Skin of body (tissue), 2 donors: Measurements from ENCODE around the gene SORBS1. TPM values are rescaled to one million over a fixed set of nuclear protein-coding genes. Genes with fewer than 3 reads are reported as not detected.
A peak's percentile ranks its signal among the peaks of the same experiment; 100 is the strongest.

ENCODE experiments used
- DNase-seq: peaks from one replicate; lab custom pipeline; 2025; lab: John Stamatoyannopoulos, UW
- total RNA-seq: library from RNA; depleted of rRNA; stranded (reverse); fragments of >200 nt; gene quantifications from one replicate; pipeline ENCODE4 v1.2.3, GENCODE V29; 2014

The SORBS1 gene
- total RNA-seq, 1 donor from 2014 or later = 33.7 TPM

DNA sequence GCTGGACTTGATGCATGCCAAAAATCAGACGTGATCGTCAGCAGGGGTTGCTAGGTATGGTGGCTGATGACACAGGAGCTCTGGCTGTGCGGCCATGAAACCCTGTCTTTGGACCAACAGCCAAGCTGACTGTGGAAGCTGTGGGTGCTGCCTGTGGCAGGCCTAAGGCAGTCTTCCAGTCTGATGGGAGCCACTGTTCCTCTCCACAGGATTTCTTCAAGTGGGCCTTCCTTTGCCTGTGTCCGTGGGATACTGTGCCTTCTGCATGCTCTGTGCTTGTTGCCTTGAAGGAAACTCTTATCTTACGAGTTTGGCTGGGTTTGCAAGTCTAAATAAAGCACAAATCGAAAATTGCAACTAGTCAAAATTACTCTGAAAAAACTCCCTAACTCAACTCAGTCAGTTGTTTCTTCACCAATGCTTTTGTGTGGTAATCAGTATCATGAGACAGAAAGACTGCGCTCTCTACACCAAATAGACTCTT is 168.4 kb downstream of the SORBS1 start:
- DNase-seq = no peak

DNA sequence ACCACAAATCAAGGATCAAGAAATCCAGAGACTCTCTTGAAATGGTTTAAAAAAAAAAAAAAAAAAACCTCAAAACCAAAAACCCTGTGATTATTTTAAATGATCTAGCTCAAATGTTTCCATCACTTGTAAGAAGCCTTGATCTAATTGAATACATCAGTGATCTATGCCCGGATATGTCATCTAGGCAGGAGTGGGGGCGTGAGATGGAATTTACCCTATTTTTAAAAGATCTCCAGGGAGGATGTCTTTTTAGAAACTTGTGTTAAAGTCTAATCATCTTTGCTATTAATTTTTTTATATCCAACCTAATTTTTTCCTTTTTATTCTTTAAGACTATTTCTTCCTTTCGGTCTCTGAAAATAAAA is 169.0 kb downstream of the SORBS1 start:
- DNase-seq = no peak

DNA sequence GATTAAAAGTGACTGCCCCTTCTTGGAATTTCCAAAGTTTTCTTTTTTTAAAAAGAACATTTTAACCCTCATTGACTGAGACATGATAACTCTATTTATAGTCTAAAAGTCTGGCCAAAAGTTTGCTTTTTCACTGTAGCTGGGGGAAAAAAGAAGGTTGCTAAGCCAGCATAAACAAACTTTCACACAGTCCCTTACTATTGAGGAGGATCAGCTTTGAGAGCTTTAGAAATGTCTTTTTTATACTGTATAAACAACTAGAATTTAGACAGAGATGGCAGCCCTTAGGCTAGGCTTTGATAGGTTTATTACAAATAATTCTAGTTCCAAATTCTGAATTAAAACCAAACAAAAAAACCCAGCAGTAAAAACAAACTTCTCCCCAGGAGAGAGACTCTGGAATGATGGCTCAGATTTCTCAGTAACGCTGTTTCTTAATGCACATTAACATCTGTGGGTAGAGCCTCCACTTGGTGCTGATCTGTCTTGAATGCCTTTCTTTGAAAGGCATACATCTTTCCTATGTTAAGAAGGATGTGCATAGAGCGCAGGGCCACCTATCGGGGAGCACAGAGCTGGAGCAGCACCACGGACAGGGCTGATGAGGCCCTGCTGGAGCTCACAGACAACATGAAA is 169.5 kb downstream of the SORBS1 start:
- peak; percentile 43 for DNase-seq

DNA sequence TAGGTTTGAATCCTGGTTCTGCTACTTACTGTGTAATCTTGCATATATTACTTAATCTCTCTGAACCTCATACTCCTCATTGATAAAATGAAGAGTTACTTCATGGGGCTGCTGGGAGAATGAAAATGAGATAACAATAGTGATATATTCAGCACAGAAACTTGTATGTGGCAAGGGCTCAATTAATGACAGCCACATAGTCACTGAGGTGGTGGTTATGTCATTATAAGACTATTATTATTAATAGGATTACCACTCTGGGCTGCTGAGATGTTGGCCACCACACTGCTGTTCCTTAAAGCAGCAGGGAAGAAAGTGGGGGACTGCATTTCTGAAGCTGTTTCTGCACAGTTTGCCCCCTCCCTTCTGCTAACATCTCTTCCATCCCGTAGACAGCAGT is 170.0 kb downstream of the SORBS1 start:
- DNase-seq = no peak

DNA sequence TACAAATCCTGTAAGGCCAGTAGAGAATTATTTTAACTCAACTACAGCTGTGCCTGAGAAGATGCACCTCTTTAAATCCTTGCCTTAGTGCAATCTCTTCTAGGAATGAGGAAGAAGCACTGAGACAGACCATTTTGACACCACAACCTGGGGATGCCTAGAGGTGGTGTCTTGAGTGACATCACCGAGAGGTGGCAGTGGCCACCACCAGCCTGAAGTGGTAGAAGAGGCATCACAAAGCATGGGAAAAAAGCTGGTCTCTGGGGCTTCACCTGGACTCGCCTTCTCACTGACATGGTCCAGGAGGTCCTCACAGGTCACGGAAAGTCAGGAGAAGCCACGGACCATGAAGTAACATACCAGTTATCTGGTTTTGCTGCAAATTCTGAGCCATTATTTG is 171.2 kb downstream of the SORBS1 start:
- DNase-seq = no peak

DNA sequence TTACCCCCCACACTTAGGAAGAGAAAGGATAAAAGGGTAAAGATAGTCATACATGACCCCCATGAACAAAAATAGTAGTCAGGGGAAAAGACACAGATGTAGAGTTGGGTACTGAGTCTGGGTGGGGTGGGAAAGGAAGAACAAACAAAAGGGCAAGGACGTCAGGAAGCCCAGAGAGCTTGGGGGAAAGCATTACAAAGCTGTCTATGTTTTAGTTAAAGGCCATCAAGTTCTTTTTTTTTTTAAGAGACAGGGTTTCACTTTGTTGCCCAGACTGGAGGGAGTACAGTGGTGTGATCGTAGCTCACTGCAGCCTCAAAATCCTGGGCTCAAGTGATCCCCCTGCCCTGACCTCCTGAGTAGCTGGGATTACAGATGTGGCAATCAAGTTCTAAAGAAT is 172.0 kb downstream of the SORBS1 start:
- no peak for DNase-seq

DNA sequence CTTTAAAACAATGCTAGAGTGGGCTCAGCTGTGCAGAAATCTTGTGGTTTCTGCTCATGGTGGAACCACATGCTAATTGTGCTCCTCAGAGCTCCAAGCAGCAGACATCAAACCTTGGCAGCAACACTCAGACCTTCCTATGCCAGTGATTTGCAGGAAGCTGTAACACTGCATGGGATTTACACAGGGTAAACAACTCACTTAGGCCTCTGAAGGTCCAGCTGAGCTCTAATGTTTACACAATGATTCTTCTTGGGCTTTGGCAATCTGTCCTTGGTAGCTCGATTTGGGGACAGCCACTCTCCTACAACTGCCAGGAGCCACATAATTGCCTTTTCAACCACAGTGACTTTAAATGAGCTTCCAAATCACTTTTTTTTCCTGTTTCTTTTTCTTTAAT is 172.6 kb downstream of the SORBS1 start:
- no peak for DNase-seq

DNA sequence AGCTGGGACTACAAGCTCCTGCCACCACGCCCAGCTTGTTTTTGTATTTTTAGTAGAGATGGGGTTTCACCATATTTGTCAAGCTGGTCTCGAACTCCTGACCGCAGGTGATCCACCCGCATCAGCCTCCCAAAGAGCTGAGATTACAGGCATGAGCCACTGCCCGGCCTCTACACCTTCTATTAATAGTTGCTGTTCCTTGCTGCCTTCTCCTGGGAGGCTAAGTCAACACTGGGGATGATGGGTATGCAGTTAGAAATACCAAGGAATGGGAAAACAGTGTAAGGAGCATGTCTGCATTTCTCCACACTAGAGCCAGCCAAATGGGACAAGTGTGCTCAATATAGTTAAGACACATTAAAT is 173.1 kb downstream of the SORBS1 start:
- DNase-seq = no peak

DNA sequence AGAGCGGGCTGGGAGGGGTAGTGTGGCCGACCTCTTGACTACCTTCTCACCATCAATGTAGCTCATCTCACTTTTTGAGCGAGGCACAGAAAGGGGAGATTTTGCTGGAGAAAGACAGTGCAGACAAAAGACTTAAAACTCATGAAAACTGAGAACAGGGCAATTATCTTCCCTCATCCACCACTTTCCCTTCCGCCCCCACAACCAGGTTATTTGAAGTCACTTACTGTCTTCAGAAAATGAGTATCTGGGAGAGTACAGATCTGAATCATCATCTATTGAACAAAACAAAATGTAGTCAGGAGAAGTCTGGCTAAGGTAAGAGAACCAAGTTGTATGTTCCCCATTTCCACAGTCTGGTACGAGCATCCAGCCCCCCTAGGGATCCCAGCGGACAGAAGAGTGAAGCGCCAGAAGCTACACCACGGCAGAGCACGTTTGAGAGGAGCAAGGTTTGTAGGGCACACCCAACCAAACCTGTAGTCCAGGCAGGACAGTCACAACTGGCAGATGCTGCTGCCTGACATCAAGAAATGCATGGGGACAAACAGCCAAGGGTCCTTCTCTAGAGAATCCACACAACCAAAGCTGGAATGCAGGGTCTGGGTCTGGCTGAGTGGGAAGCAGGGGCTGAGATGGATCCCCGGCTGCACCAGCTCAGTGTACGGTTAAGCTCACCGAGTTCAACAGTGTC is 177.0 kb downstream of the SORBS1 start:
- DNase-seq = no peak

DNA sequence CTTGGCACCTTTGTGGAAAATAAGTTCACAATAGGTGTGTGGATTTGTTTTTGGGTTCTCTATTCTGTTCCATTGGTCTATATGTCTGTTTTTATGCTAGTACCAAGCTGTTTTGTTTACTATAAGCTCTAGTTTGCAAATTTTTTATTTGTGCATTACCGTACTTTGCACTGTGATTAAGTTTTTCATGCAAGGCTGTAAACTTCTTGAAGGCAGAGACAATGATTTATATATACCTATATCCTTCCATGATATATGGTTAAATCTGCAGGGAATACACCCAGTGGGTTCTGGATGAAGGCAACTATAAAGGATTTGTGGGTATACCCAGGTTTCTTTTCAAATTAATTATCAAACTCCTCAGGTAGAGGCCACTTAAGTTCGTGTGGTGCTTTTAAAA is 178.6 kb downstream of the SORBS1 start:
- DNase-seq = no peak

DNA sequence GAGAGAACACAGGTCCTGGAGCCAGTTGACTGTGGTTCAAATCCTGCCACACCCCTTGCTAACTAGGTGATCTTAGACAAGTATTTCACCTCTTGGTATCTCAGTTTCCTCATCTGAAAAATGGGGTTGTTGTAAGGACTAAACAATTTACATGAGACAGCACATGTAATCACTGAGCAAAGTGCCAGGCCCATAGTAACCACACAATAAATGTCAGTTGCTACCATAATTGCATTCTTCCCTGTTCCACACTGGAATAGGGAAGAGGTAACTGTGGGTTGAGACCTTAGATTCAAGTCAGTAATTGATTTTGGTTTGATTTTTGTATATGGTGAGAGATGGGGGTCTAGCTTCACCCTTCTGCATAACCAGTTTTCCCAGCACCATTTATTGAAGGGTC is 179.0 kb downstream of the SORBS1 start:
- DNase-seq = no peak

DNA sequence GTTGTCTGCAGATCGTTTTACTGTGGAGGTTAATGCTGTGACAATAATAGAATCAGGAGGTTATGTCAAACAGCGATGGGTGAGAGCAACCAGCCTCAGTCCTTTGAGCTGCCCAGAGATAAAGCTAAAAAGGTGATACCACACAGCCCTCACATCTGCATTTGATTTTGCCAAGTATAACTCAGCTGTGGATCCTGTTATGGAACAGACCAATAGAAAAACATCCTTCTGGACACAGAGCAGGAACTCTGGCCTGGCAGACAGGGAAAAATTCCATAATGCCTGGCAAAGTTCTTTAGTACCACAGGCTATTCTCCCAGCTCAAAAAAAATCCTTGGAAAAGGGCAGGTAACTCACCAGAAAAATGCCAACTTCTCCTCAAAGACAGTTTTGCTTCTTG is 183.2 kb downstream of the SORBS1 start:
- DNase-seq = no peak

DNA sequence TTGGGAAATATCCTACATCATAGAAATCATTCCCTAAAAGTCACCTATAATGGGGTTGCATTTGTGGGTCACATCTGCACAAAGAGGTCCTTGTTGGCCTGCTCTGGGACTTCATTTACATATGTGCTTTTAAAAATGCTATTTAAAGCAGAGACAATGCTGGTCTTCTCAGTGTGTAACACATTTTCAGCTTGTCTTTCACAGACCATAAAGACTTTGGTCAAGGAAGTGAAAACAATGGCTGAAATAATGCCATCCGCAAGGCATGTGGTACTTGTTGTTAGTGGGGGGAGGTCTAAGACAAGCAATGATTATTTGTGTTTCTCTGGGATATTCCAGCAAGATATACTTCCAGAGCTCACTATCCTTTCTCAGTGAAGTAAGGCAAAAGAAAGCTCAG is 185.8 kb downstream of the SORBS1 start:
- no peak for DNase-seq

DNA sequence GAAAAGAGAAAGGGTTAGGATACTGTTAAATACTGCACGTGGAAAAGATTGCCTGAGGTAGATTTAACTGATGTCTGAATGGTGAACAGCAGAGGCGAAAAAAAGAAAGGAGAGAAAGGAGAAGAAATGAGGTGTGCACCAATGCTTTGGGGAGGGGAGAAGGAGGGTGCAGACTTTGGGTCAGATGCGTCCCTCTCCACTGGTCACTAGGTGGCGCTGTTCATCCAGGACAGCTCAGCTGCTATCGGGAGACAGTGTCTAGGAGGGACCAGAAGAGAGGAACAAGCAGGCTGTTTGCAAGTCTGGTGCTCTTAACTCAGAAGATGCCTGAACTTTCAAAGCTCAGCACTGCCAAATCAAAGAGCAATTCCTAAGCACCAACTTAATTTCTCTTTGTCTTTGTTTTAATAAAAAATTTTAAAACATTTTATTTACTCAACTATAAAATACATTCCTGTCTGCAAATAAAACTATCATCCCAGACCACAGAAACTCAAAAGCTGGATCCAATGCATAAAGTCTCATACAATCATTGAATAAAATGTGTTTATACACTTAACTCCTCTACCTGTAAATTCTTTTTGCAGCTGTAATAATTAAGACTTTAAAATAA is 186.5 kb downstream of the SORBS1 start:
- DNase-seq = peak; percentile 40

DNA sequence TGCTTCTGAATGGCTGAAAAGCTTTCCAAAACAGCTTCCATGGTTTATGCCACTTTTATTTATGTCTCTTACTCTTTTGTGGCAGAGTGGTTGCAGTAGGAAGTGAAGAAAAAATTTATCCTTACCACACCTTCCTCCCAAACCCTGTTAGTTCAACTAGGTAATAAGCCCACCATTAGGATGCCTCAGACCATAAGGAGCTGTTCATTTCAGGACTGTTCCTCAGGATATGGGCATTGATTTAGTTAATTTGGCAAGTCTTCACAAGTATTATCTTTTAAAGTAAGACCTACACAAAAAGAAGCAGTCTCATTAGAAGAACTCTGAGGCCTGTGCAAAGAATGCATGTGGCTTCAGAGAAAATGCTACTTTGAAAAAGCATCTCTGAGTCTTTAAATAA is 187.5 kb downstream of the SORBS1 start:
- DNase-seq = no peak

DNA sequence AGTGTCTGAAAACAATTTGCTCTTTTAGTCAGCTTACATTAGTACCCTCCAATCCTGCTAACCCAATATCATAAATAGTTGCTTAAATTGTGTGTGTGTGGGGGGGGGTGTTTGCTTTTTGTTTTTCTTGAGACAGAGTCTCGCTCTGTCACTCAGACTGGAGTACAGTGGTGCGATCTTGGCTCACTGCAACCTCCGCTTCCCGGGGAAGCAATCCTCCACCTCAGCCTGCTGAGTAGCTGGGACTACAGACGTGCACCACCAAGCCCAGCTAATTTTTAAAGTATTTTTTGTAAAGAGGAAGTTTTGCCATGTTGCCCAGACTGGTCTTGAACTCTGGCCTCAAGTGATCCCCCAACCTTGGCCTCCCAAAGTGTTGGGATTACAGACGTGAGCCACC is 196.8 kb downstream of the SORBS1 start:
- DNase-seq = no peak

DNA sequence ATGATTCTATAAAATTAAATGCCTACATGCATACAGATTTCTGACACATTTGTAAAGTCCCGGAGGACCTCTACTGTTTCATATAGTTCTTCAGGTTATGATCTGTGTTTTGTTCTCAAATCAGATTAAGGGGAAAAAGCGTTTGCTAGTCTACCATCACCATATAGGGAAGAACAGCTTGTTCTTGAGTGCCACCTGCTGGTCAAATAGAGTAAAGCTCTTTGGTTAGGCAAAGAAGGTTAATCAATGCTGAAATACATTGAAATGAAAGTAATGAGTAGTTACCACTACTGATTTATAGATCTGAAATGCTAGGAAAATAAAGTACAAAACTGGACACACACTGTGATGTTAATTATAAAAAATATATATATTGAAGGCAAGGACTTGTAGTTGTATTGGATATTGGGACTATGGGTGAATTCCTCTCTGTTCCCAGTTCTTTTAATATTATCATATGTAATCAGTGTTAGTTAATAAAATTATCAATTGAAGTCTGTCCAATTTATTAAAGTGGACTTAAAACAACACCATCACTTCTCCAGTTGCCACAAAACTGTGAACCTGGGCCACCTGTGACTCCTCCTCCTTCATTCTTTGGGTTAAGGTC is 197.8 kb downstream of the SORBS1 start:
- peak; percentile 33 for DNase-seq

DNA sequence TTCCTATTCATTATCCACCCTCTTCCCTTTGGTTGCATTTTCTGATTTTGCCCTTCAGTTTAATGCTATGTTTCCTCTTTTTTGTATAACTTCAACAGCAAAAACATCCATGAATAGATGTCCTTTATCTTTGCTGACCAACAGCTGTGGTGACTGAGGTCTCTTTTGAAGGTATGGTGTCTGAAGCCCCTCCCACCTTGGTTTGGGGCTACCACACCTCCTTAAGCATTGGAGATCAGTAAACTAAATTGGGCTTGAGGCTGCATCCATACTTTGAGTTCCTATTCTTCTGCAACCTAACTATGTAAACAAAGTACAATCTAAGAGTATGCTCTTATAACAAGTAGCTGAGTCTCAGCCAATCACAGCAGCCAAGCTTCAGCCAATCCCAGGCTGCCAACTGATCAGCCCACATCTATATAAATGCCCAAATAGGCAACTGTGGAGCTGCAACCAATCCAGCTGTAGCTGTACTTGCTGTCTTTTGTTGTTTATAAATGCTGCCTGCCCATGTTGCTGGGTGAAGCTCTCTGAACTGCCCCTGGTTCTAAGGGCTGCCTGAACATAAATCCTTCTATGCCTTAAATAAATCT is 201.0 kb downstream of the SORBS1 start:
- DNase-seq = no peak

DNA sequence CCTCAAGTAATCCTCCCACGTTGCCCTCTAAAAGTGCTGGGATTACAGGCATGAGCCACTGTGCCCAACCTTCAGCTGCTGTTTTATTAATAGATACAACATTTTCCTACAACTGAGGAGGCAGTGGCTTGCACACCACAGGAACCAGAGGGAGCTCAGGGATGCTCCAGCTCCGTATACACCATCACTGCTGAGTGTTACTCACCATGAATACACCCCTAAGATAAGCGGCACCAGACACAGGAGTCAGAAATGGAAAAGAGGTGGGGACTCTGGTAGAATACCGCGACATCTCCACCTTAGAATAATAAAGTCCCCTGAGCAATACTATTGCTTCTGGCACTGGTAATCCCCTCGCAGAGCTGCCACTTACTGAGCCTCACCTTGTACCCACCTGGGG is 201.7 kb downstream of the SORBS1 start:
- no peak for DNase-seq

DNA sequence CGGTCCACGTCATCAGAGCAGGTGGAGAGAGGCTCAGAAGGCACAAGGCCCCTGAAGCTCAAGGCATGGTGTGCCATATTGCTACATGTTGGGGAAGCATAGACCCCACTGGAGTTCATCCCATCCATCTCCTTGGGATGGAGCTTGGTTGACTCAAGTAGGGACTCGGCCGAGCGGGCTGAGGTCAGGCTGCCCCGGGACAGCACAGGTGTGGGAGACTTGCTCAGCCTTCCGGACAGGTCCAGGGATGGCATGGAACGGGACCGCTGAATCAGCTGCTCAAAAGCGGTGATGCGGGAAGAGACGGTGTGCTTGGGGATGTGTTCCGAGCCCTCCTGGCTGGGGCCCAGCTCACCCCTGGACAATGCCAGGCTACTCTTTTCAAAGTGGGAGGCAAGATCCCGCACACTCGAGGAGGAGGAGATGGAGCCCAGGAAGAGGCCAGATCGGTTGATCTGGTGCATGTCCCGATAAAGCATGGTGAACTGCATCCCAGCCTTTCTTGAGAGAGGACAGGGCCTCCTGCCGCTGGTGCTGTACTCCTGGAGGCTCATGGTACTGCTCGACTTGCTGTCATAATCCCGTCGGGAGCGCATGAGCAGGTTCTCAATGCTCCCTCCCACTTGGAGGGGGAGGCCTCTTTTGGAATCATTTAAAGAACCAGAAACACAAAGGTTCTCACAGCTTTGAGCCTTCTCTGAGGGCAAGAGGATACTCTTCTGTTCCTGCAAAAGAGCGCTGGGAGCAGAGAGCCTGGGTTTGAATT is 204.8 kb downstream of the SORBS1 start:
- no peak for DNase-seq

DNA sequence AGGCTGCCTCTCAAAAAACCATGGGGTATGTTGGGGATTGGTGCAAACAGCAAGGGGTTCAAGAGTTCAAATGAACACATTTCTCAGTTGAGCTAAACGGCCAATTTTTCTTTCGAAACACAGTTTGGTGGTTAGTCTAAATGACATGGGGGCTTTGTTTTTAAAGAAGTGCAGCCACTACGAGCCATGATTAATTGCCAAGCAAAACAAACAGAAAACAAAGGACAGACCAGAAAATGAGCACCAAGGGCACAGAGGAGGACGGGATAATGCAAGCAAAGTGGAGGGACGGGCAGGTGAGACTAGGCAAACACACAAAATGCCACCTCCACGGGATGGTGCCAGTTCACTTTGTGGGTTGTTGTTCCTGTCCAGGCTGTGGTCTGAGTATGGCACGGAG is 205.9 kb downstream of the SORBS1 start:
- DNase-seq = no peak
